IMR-90 (cell line): ENCODE results near the gene EFCAB8.

Experiments used
- BHLHE40 ChIP-seq: fragments of 150-350 bp; IDR thresholded peaks from 2 replicates; pipeline ENCODE4 v1.6.1; 2016; ENCODE audit warnings: mild to moderate bottlenecking, low read depth, low read length
- CEBPB ChIP-seq: IDR thresholded peaks from 2 replicates; pipeline ENCODE4 v1.6.1; 2012; ENCODE audit warnings: low read depth, low read length, improper control_type of control experiment
- MAFK ChIP-seq: IDR thresholded peaks from 2 replicates; pipeline ENCODE4 v1.6.1; 2012; ENCODE audit warnings: low read depth, low read length, improper control_type of control experiment
- MAZ ChIP-seq: IDR thresholded peaks from 2 replicates; pipeline ENCODE4 v1.6.1; 2012; ENCODE audit warnings: low read depth, mild to moderate bottlenecking, low read length, improper control_type of control experiment, moderate library complexity, borderline replicate concordance
- NFE2L2 ChIP-seq: fragments of 150-350 bp; IDR thresholded peaks from 2 replicates; pipeline ENCODE4 v1.6.1; 2016; ENCODE audit warnings: low read depth, mild to moderate bottlenecking, low read length
- POLR2A ChIP-seq: IDR thresholded peaks from 2 replicates; pipeline ENCODE4 v1.6.1; 2012; ENCODE audit warnings: mild to moderate bottlenecking, low read depth, low read length
- RAD21 ChIP-seq: IDR thresholded peaks from 2 replicates; pipeline ENCODE4 v1.6.1; 2012; ENCODE audit warnings: low read length, improper control_type of control experiment
- RCOR1 ChIP-seq: IDR thresholded peaks from 2 replicates; pipeline ENCODE4 v1.6.1; 2012; ENCODE audit warnings: mild to moderate bottlenecking, low read length, improper control_type of control experiment; ENCODE audit not compliant: insufficient replicate concordance
- RFX5 ChIP-seq: IDR thresholded peaks from 2 replicates; pipeline ENCODE4 v1.8.0; 2012; ENCODE audit warnings: low read depth, mild to moderate bottlenecking, low read length, moderate library complexity
- SMC3 ChIP-seq: fragments of 150-350 bp; IDR thresholded peaks from 2 replicates; pipeline ENCODE4 v1.6.1; 2016; ENCODE audit warnings: low read depth, mild to moderate bottlenecking, antibody characterized with exemption, low read length, moderate library complexity
- TF ChIP-seq, protein P1 (sequence below): conservative IDR thresholded peaks from 2 replicates; pipeline ENCODE4 v1.5.1; 2012; ENCODE audit warnings: mild to moderate bottlenecking, low read depth, low read length, improper control_type of control experiment

DNA sequence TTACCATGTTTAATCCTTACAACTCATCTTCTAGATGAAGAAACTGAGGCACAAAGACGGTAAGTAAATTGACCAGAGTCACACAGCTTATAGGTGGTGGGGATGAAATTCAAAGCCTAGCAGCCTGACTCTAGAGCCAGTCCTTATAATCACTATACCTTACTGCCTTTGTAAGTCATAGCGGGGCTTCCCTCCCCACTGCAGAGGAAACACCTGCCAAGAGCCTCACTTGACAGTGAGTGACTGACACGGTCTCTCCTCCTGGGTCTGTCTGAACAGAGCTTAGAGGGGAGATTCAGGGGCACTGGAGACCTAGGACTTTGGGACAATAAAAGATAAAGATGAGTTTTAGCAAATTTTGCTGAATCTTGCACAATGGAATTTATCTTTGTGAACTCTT lies 132.7 kb downstream of the EFCAB8 start:
- TF ChIP-seq, protein P1, sequence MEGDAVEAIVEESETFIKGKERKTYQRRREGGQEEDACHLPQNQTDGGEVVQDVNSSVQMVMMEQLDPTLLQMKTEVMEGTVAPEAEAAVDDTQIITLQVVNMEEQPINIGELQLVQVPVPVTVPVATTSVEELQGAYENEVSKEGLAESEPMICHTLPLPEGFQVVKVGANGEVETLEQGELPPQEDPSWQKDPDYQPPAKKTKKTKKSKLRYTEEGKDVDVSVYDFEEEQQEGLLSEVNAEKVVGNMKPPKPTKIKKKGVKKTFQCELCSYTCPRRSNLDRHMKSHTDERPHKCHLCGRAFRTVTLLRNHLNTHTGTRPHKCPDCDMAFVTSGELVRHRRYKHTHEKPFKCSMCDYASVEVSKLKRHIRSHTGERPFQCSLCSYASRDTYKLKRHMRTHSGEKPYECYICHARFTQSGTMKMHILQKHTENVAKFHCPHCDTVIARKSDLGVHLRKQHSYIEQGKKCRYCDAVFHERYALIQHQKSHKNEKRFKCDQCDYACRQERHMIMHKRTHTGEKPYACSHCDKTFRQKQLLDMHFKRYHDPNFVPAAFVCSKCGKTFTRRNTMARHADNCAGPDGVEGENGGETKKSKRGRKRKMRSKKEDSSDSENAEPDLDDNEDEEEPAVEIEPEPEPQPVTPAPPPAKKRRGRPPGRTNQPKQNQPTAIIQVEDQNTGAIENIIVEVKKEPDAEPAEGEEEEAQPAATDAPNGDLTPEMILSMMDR = no peak
- TF ChIP-seq RCOR1 = no peak
- TF ChIP-seq NFE2L2 = no peak
- no peak for TF ChIP-seq POLR2A
- TF ChIP-seq MAZ = no peak
- TF ChIP-seq SMC3 = no peak
- no peak for TF ChIP-seq BHLHE40
- TF ChIP-seq CEBPB = no peak
- no peak for TF ChIP-seq RAD21
- TF ChIP-seq RFX5 = no peak
- no peak for TF ChIP-seq MAFK
